ENCODE data around the gene IRGC.

IRGC gene

DNA sequence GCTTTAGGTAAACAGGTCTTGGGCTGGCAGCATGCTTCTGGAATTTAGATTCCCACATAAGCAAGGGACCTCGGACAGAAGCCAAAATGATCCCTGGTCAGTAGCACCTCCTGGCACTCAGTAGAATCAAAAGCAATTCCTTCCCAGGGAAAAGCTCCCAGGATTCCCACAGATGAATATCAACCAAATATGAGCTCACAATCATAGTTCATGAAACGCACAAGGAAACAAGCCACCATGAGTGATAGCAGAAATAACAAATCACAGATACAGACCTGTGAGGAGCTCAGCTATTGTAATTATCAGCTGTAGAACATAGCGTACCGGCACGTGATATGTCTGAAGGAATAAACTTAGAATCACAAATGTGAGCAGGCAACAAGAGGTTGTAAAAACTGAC, 24.1 kb upstream of the IRGC start:
- no peak for DNase-seq (ENCODE audit: low read depth)

DNA sequence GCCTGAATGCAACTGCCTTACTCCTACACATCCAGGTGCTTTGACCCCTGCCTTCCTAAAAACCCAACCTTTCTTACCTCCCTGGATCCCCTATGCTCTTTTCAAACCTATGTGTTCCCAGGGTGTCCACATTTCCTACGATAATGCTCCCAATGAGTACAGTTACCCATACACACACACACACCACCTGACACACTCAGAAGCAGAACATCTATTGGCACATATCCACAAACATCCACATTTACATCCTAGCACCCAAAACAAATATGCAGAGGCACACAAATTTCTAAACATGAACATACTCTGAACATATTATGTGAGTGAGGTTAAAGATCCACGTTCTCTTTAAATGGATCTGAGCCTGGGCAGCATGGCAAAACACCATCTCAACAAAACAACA, 23.5 kb upstream of the IRGC start:
- DNase-seq (ENCODE audit: low read depth) = no peak

DNA sequence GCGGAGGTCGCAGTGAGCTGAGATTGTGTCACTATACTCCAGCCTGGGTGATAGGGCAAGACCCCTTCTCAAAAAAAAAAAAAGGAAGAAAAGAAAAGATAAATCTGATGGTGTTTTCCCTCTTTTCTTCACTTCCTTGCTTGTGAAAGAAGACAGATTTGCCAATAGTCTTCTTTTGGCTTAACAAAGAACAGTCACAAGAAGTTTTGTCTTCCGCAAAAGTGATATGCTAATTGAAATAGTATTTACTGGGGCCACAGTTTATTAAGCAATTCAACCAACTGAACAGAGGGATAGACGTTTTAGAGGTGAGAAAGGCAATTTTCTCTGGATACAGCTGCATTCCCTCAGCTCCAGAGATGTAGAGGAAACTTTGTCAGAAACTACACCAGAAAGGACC, 23.0 kb upstream of the IRGC start:
- DNase-seq (ENCODE audit: low read depth) = no peak

DNA sequence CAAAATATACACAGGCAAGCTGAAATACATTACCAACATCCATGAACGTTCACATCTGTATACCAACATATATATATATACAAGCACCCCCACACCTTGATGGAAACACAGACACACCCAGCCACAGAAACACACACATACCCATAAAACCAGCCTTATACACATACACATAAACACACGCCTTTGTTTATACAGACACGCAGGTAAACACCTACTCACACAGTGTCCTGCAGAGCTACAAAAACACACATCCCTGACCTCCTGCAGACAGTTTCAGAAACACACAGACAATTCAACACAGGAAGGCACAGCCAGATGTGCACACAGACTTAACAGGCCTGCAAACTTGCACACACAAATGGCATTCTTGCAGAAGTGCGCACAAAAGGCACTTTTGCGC, 21.3 kb upstream of the IRGC start:
- DNase-seq (ENCODE audit: low read depth) = no peak

DNA sequence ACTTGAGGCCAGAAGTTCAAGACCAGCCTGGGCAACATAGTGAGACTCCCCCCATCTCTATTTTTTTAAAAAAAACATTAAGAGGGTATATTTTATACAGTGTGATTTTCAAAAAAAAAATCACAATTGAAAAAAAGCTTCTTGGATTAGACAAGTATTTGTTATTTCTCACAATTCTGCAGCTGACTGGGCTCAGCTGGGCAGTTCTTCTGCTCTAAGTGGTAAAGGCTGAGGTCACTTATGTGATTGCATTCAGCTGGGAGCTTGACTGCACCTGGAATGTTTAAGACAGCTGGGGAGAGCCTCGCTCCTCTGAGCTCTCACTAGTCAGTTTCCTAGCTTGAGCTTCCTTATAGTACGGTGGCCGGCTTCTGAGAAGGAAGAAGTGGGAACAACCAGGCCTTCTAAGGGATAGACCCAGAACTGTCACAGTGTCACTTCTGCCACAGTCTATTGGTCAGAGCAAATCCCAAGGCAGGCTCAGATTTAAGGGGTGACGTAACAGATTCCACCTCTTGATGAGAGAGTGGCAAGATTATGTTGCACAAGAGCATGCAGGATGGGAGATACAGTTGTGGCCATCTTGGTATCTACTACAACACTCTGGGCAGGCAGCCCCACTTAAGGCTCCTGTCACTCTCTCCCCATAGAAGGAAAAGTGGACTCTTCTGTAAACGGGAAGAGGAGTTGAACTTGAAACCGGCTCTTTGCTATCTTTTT, 19.7 kb upstream of the IRGC start:
- DNase-seq (ENCODE audit: low read depth) = no peak

DNA sequence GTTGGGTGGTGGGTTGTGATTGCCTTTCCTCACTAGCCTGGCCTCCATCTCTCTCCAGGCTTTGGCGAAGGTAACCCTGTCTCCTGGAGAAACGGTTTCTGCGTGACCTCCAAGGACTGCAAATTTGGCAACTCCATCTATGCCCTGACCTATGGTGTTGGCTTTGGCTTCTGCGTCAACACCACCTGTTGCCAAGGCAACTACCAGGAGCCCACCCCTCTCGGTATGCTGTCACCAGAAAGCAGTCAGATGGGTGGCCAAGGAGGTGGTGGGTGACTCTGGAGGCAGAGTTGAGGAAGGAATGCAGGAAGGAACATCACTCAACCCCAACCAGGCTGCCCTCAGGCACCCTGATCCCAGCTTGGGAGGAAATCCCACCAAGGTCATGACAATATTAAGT, 18.6 kb upstream of the IRGC start:
- DNase-seq (ENCODE audit: low read depth) = no peak

DNA sequence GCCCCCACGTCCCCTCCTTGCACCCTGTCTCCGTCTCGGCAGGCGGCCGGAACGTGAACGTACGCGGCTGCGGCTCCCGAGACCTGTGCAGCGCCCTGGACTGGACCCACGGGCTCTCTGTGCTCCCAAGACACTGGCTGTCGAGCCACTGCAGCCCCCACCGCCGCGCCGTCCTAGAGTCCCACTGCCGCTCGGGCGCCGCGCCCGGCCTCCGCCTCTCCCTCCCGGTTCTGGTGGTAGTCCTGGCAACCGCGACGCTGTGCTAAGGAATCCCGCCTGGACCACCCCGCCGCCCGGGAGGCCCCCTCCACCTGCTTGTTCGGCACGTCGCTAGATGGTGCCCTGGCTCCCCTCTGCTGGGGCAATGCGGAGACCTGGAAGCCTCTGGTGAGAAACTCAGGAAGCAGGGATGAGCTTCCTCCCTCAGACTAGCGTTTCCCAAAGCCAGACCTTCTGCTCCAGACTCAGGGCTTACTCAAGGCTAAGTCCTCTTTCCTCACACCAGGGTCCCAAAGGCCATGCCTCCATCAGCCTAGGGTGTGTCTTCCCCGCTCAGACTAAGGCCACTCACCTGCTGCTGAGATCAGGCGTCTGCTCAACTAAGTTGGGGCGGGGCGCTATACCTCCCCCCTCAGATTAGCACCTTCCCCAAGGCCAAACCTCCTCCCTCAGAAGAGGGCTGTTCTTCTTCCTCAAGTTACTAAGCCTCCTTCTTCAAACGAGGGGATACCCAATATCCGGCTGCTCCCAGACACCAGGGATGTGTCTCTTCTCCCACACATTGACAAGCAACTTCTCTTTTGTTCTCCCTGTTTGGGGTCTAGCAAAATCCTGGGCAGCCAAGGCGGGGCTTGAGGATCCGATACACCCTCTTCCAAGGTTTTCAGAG, 16.1 kb upstream of the IRGC start:
- DNase-seq (ENCODE audit: low read depth) = no peak

DNA sequence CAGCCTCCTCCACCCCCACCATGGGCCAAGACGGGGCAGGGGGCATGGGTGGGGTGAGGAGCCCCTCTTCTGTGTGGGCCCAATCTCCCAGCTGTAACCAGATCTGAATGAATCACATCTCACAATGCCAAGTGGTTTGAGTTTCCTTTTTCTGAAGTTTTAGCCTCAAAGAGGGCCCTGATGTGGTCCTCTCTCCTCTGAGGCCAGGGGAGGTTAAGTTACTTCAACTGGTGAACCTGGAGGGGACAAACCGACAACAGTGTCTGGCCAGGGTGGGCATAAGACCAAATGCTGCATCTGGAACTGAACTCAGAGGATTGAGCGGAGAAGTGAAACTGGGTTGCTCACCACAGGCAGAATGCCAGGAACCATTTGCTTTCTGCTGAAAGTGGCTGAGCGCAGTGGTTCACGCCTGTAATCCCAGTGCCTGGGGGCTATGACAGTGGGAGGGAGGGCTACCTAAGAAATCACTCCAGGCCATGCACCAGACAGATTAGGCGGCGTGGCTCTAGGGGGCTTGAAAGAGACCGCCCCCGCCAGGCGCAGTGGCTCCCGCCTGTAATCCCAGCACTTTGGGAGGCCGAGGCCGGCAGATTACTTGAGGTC, 15.4 kb upstream of the IRGC start:
- no peak for DNase-seq (ENCODE audit: low read depth)

DNA sequence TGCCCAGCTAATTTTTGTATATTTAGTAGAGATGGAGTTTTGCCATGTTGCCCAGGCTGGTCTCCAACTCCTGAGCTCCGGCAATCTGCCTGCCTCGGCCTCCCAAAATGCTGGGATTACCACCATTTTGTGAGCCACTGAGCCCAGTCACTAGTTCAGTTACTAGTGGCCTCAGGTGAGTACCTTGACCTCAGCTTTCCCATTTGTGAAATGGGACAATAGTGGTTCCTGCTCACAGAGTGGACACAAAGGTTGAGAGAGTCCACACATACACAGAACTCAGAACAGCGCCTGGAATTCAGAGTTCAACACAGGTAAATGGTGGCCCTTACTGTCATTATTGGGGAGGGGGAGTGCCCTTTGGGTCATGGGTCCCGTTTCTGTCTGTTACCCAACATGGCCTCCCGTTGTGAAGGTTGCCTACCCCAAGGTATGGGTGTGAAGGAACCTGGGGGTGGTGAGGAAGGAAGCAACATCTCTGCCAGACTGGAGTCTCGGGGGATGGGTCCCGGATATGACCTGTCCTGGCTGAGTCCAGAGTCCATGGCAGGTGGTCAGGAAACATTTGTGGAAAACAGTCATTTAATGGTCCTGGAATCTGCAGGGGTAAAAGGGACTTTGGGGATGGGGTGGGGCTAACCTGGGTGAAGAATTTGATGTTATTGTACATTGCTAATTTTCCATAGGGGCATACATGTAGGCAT, 11.7 kb upstream of the IRGC start:
- DNase-seq (ENCODE audit: low read depth) = no peak

DNA sequence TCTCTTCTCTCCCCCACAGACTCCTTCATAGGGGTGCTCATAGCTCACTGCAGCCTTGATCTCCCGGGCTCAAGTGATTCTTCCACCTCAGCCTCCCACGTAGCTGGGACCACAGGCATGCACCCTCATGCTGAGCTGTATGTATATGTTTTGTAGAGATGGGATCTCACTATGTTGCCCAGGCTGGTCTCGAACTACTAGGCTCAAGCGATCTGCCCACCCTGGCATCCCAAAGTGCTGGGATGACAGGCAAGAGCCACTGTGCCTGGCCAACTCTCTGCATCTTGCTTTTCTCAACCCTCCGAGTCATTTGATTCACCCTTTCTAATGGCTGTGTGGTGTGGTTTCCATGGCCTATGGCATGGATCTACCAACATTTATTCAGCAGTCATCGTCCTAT, 10.1 kb upstream of the IRGC start:
- no peak for DNase-seq (ENCODE audit: low read depth)

DNA sequence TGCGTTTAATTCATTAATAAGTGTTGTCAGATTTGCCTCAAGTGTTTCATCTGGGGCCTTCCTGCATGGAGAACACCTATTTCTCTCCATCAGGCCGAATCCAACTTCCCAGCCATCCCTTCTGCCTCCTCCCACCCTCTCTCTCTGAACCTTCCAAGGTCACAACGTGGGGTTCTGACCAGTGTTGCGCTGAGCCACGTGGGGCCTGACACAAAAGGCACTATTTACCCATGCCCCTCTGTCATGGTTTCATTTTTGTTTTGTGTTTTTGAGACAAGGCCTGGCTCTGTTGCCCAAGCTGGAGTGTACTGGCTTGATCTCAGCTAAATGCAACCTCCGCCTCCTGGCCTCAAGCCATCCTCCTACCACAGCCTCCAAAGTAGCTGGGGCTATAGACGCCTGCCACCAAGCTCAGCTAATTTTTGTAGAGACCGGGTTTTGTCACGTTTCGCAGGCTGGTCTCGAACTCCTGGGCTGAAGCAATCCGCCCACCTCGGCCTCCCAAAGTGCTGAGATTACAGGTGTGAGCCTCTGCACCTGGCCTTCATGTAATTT, 8.6 kb upstream of the IRGC start:
- DNase-seq (ENCODE audit: low read depth) = no peak

DNA sequence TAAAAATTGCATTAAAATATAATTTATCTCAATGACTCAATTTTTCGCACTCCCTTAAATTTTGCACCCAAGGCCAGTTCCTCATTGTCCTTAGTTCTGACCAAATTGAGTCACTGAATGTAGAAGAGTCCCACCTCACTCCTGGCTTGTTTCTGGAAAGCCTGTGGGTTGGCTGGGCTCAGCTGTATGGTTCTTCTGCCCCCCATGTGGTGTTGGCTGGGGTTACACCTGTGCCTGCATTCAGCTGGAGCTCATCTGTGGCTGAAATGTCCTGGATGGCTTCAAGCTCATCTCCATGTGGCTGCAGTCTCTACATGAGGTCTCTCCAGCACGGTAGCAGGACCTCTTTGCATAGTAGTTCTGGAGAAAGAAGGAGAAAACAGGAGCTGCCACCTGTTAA, 7.2 kb upstream of the IRGC start:
- DNase-seq (ENCODE audit: low read depth) = no peak

DNA sequence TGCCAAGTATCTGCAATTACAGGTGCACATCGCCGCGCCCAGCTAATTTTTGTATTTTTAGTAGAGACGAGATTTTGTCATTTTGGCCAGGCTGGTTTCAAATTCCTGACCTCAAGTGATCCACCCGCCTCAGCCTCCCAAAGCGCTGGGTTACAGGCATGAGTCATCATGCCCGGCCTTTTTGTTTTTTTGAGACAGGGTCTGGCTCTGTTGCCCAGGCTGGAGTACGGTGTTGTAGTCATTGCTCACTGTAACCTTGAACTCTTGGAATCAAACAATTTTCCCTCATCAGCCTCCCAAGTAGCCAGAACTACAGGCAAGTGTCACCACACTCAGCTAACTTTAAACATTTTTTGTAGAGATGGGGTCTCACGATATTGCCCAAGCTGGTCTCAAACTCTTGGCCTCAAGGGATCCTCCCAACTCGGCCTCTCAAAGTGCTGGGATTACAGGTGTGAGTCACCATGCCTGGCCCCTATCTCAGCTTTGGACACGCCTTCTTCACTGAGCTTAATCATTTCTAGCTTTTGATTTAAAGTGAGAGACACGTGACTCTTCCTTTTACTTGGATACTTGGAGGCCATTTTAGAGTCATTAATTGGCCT, 4.0 kb upstream of the IRGC start:
- DNase-seq (ENCODE audit: low read depth) = no peak

DNA sequence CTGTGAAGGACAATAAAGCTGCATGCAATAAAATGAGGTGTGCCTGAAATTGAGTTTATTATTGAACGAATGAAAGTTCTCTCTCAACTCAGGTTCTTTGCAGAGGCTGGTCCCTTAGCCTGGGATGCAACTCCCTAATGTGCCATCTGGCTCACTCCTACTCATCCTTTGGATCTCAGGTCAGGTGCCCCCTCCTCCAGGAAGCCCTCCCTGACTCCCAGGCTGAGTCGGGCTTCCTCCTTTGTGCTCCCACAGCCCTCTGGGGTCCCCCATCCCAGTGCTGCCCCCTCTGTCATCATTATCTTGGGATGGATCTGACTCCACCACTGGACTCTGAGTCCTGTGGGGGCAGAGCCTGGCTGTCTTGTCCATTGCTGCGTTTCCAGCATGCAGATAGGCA, 2.7 kb upstream of the IRGC start:
- no peak for DNase-seq (ENCODE audit: low read depth)

DNA sequence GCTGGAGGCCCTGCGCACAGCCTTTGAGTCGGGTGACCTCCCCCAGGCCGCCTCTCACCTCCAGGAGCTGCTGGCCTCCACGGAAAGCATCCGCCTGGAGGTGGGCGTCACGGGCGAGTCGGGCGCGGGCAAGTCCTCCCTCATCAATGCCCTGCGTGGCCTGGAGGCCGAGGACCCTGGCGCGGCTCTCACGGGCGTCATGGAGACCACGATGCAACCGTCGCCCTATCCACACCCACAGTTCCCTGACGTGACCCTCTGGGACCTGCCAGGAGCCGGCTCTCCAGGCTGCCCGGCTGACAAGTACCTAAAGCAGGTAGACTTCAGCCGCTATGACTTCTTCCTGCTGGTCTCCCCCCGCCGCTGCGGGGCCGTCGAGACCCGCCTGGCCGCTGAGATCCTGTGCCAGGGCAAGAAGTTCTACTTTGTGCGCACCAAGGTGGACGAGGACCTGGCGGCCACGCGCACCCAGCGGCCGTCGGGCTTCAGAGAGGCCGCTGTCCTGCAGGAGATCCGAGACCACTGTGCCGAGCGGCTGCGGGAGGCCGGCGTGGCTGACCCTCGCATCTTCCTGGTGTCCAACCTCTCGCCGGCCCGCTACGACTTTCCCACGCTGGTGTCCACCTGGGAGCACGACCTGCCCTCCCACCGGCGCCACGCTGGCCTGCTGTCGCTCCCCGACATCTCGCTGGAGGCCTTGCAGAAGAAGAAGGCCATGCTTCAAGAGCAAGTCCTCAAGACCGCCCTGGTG, 2.9 kb downstream of the IRGC start:
- DNase-seq (ENCODE audit: low read depth) = no peak

DNA sequence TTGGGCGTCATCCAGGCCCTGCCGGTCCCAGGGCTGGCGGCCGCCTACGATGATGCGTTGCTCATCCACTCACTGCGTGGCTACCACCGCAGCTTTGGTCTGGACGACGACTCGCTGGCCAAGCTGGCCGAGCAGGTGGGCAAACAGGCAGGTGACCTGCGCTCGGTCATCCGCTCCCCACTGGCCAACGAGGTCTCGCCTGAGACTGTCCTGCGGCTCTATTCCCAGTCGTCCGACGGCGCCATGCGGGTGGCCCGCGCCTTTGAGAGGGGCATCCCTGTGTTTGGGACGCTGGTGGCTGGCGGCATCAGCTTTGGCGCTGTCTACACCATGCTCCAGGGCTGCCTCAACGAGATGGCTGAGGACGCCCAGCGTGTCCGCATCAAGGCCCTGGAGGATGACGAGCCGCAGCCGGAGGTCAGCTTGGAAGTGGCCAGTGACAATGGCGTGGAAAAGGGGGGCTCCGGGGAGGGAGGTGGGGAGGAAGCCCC, 3.5 kb downstream of the IRGC start:
- DNase-seq (ENCODE audit: low read depth) = no peak

DNA sequence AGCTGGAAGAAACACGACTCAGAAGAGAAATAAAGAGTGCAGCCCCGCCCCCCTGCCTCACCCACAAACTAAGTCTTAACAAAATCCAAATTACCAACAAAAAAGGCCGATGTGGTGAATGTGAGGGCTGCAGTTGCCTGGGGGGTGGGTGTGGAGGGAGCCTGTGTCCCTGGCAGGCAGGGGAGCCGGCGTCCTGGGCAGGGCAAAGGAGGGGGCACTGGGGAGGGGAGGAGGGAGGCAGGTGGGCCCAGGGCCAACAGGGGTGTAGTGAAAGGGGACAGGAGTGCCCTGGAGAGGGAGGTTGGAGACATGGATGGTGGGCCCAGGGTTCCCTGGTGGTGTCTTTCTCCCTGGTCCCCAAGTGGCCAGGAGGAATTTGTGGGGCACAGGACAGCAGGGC, 4.0 kb downstream of the IRGC start:
- DNase-seq (ENCODE audit: low read depth) = no peak

DNA sequence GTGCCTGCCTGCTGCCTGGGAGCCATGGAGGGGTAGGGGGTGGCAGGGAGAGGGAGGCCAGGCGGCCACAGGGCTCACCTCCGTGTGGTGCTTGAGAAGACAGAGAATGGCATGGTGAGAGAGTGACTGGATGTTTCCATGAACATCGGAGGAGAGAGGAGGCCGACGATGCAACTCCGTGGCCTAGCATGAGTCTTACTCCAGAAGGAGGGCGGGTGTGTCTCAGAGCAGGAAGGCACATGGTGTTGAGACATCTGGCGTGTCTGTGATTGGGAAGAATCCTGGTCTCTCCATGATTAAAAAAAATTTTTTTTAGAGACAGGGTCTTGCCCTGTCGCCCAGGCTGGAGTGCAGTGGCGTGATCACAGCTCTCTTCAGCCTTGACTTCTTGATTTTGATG, 5.1 kb downstream of the IRGC start:
- no peak for DNase-seq (ENCODE audit: low read depth)

DNA sequence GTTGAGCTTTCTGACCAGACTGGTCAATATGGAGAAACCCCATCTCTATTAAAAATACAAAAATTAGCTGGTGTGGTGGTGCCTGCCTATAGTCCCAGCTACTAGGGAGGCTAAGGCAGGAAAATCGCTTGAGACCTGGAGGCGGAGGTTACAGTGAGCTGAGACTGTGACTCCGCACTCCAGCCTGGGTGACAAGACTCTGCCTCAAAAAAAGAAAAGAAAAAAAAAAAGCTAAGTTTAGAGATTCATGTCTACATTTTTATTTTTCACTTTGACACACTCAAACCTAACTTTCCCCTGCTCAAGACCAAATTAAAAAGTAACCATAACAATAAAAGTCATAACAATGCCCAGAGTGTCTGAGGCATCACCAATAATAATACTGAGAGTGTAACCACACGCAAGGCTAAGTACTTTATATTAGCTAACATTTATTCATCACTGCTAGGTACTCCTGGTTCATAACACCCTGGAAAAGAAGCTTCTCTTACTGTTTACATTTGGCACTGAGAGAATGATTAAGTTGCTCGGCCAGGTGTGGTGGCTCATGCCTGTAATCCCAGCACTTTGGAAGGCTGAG, 5.7 kb downstream of the IRGC start:
- no peak for DNase-seq (ENCODE audit: low read depth)

DNA sequence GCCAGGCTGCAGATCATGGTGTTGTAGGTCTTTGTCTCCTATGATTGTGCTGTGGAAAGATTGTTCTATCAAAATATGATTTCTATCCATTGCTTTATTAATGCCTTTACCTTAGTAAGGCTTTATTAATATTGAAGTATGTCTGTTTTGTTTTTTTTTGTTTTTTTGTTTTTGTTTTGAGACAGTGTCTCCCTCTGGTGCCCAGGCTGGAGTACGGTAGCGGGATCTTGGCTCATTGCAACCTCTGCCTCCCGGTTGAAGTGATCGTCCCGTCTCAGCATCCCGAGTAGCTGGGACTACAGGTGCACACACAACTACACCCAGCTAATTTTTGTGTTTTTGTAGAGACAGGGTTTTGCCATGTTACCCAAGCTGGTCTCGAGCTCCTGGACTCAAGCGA, 7.7 kb downstream of the IRGC start:
- no peak for DNase-seq (ENCODE audit: low read depth)

DNA sequence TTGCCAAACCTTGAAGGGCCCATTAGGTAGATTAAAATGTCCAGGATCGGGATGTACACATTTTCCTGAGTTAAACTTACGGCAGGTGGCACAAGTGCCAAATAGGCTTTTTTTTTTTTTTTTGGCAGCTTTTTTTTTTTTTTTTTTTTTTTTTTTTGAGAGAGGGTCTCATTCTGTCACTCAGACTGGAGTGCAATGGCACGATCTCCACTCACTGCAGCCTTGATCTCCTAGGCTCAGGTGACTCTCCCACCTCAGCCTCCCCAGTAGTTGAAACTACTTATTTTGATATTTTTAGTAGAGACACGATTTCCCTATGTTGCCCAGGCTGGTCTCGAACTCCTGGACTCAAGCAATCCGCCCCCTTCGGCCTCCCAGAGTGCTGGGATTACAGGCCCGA, 9.0 kb downstream of the IRGC start:
- no peak for DNase-seq (ENCODE audit: low read depth)

Data from T-helper 22 cell (primary cell).